Psoas muscle (tissue), 8 donors: ENCODE data around the gene FAM3D. TPM values are rescaled to one million over a fixed set of nuclear protein-coding genes. Genes with fewer than 3 reads are reported as not detected.

Experiments used
- ATAC-seq, 4 donors: fragments of 200-7000 bp; cut with Tn5 transposase; one replicate each; pipeline ENCODE4 v1.9.1; 2020; ENCODE audit warnings: moderate library complexity in 3 of 4, mild to moderate bottlenecking in 2 of 4
- DNase-seq, 2 donors: peaks; one replicate each; pipeline ENCODE4 v3.0.0-alpha.2; 2020
- H3K27ac ChIP-seq: fragments of 200-600 bp; one replicate; pipeline ENCODE4 v1.8.0; 2022
- H3K27me3 ChIP-seq, 3 donors: fragments of 200-600 bp in 1 of 3; one replicate each; pipeline versions ENCODE4 v1.6.1 to v1.8.0; 2013 to 2022; ENCODE audit warnings: low read length in 2 of 3, mild to moderate bottlenecking in 2 of 3, moderate library complexity in 1 of 3; ENCODE audit not compliant: insufficient read depth in 3 of 3
- H3K36me3 ChIP-seq, 2 donors: fragments of 200-600 bp in 1 of 2; one replicate each; pipeline versions ENCODE4 v1.6.1 to v1.8.0; 2013 to 2022; ENCODE audit warnings: low read depth in 1 of 2, mild to moderate bottlenecking in 1 of 2, moderate library complexity in 1 of 2; ENCODE audit not compliant: insufficient read depth in 1 of 2
- H3K4me1 ChIP-seq: fragments of 200-600 bp; one replicate; pipeline ENCODE4 v1.8.0; 2022
- H3K4me3 ChIP-seq: fragments of 200-600 bp; one replicate; pipeline ENCODE4 v1.8.0; 2022; ENCODE audit warnings: mild to moderate bottlenecking
- H3K9me3 ChIP-seq: fragments of 200-600 bp; one replicate; pipeline ENCODE4 v1.8.0; 2022
- CTCF ChIP-seq: fragments of 200-600 bp; IDR thresholded peaks from one replicate; pipeline ENCODE4 v1.8.0; 2022; ENCODE audit warnings: antibody characterized with exemption
- WGBS, 3 donors: extraction: QIAGEN DNeasy Blood & Tissue Kit; methylation state at CpG; one replicate each; pipeline versions ENCODE4 v1.1.6 to v1.1.7; 2013; 5-methylcytosine and 5-hydroxymethylcytosine counted together
- intact Hi-C, 2 donors: fragments of 100-400 bp; cut with DNase I; formaldehyde crosslinking; loops; one replicate each; pipeline versions ENCODE4 v1.11.0 to v1.14.2; 2022
- polyA plus RNA-seq, 3 donors: library from polyadenylated mRNA; stranded (reverse); fragments of 200-250 nt; gene quantifications; one replicate each; pipeline ENCODE4 v1.2.3, GENCODE V29; 2013
- total RNA-seq, 4 donors: library from RNA; stranded (reverse); fragmentation: NEBNext Ultra II Directional in 2 of 4; extraction: Animal tissue kit (Norgen Biotek cat#: 25700) in 2 of 4; gene quantifications; one replicate each; pipeline versions ENCODE4 v1.2.1 to v1.2.4, GENCODE V29; 2021 to 2023
- donor health status: healthy with polysubstance abuse.
- donor health status: DM: no; HTN: no; CAD: no; lungs with moderate emphysema.
- donor health status: Bipolar disorder and iron deficiency.
- donor health status: healthy.
- donor health status: DM: yes; HTN: yes; CAD: no.
- donor health status: DM: no; HTN: no; CAD: no.
- donor health status: DM: no; HTN: no; CAD: no.
- donor health status: DM: yes; HTN: yes; CAD: no.

The FAM3D gene
- total and polyA plus RNA-seq, 7 donors, result 0.05 TPM; not detected in 6

GRCh38 chr3:58597770-58598310 lies 68.7 kb downstream of the FAM3D start:
- no peaks in the 10 kb centered on the region for H3K27me3 ChIP-seq
- ATAC-seq (no peak), DNase-seq (no peak)
- intact Hi-C loops, result no loop called here
- no peak overlapping the region for H3K27ac ChIP-seq
- no peaks in the 10 kb centered on the region for H3K36me3 ChIP-seq
- WGBS, 3 donors, result 84 to 85% (median 84%) methylated on average over 6 of the region's 6 CpGs
- TF ChIP-seq CTCF, result no peak
- H3K9me3 ChIP-seq, result no peaks in the 10 kb centered on the region
- H3K4me1 ChIP-seq, result no peaks in the 10 kb centered on the region
- H3K4me3 ChIP-seq, result no peak overlapping the region

GRCh38 chr3:58596834-58597518 lies 69.6 kb downstream of the FAM3D start:
- Histone ChIP-seq H3K4me3 (no peak overlapping the region), H3K4me1 (no peaks in the 10 kb centered on the region), H3K36me3 (no peaks in the 10 kb centered on the region), H3K9me3 (no peaks in the 10 kb centered on the region), H3K27me3 (no peaks in the 10 kb centered on the region), H3K27ac (no peak overlapping the region)
- ATAC-seq (no peak), DNase-seq (no peak)
- TF ChIP-seq CTCF, result no peak
- intact Hi-C loops, result no loop called here
- 47 to 57% (median 50%) methylated on average over 4 of the region's 4 CpGs for WGBS, 3 donors

GRCh38 chr3:58594117-58594516 lies 72.5 kb downstream of the FAM3D start:
- H3K9me3 ChIP-seq, result no peaks in the 10 kb centered on the region
- H3K4me3 ChIP-seq, result no peak overlapping the region
- no peak for ATAC-seq
- no peak overlapping the region for H3K27ac ChIP-seq
- H3K27me3 ChIP-seq, result no peaks in the 10 kb centered on the region
- no peaks in the 10 kb centered on the region for H3K36me3 ChIP-seq
- no peak for TF ChIP-seq CTCF
- 80 to 82% (median 80%) methylated on average over 5 of the region's 5 CpGs for WGBS, 3 donors
- no peak for DNase-seq
- intact Hi-C loops, result no loop called here
- no peaks in the 10 kb centered on the region for H3K4me1 ChIP-seq

GRCh38 chr3:58591517-58592510 lies 74.8 kb downstream of the FAM3D start:
- ATAC-seq (no peak), DNase-seq (no peak)
- H3K9me3 ChIP-seq, result no peaks in the 10 kb centered on the region
- intact Hi-C loops, result no loop called here
- H3K4me3 ChIP-seq, result no peak overlapping the region
- H3K27me3 ChIP-seq, result peaks cover 0 to 3% (median 2%) of the 10 kb centered on the region in 3 donors
- 61 to 68% (median 62%) methylated on average over 6 of the region's 6 CpGs for WGBS, 3 donors
- H3K27ac ChIP-seq, result no peak overlapping the region
- TF ChIP-seq CTCF, result no peak
- H3K36me3 ChIP-seq, result no peaks in the 10 kb centered on the region
- H3K4me1 ChIP-seq, result no peaks in the 10 kb centered on the region
